OCI-LY3 (cell line): ENCODE measurements around the gene NLGN1.

Experiments used
- CTCF ChIP-seq: fragments of 200-600, 300-600 bp; sonication (generic); IDR thresholded peaks from 2 replicates; pipeline ENCODE4 v1.5.1; 2014; ENCODE audit warnings: antibody characterized with exemption, low read length, low read depth
- EZH2phosphoT487 ChIP-seq: fragments of 200-600 bp; shearing (Covaris generic); IDR thresholded peaks from 2 replicates; pipeline ENCODE4 v1.6.1; 2018; ENCODE audit warnings: antibody characterized with exemption, mixed run types, low read depth

GRCh38 chr3:174198199-174198598 is 800.7 kb downstream of the NLGN1 start:
- TF ChIP-seq CTCF (no peak), EZH2phosphoT487 (no peak)
